Measurements from ENCODE around the gene TMEM266.

GRCh38 chr15:76189106-76189505 is 129.3 kb downstream of the TMEM266 start:
- TF ChIP-seq CTCF (conservative IDR thresholded peaks at IDR 0.05; ENCODE audit: low read depth, low read length) (no peak), RCOR1 (IDR thresholded peaks at IDR 0.05; ENCODE audit: insufficient replicate concordance, low read length) (no peak), POLR2A (IDR thresholded peaks at IDR 0.05; ENCODE audit: low read depth, low read length) (no peak), MAFK (IDR thresholded peaks at IDR 0.05; ENCODE audit: low read depth, low read length) (no peak), RAD21 (IDR thresholded peaks at IDR 0.05; ENCODE audit: low read length) (no peak), RFX5 (IDR thresholded peaks at IDR 0.05; ENCODE audit: low read depth, low read length) (no peak), SMC3 (IDR thresholded peaks at IDR 0.05; ENCODE audit: low read depth, low read length) (no peak), MXI1 (IDR thresholded peaks at IDR 0.05; ENCODE audit: borderline replicate concordance, low read depth, low read length) (no peak), USF2 (IDR thresholded peaks at IDR 0.05; ENCODE audit: low read depth, low read length) (no peak), BHLHE40 (IDR thresholded peaks at IDR 0.05; ENCODE audit: low read depth, low read length) (no peak), MAZ (IDR thresholded peaks at IDR 0.05; ENCODE audit: borderline replicate concordance, low read depth, low read length) (no peak), ELK1 (IDR thresholded peaks at IDR 0.05; ENCODE audit: borderline replicate concordance, low read depth, low read length) (no peak), FOS (IDR thresholded peaks at IDR 0.05; ENCODE audit: low read depth, low read length) (no peak)
